Trophoblast cell (in vitro differentiated cells and primary cell): ENCODE measurements around the gene ATP5F1C.
A peak's percentile ranks its signal among the peaks of the same experiment; 100 is the strongest.

ENCODE experiments used
- DNase-seq, 2 donors: peaks; one replicate each; pipeline ENCODE4 v3.0.0-alpha.2; 2016
- H2AFZ ChIP-seq: 2 replicates; pipeline ENCODE4 v1.6.1; 2013; ENCODE audit warnings: low read length, moderate library complexity, mild to moderate bottlenecking; ENCODE audit not compliant: insufficient read depth, poor library complexity
- H2AK5ac ChIP-seq: 2 replicates; pipeline ENCODE4 v1.6.1; 2013; ENCODE audit warnings: mild to moderate bottlenecking, low read length
- H2BK120ac ChIP-seq: 2 replicates; pipeline ENCODE4 v1.6.1; 2013; ENCODE audit warnings: low read length, mild to moderate bottlenecking, moderate library complexity; ENCODE audit not compliant: insufficient read depth, poor library complexity
- H2BK12ac ChIP-seq: 2 replicates; pipeline ENCODE4 v1.6.1; 2013; ENCODE audit warnings: mild to moderate bottlenecking, low read length, moderate library complexity
- H2BK5ac ChIP-seq: 2 replicates; pipeline ENCODE4 v1.6.1; 2013; ENCODE audit warnings: low read length, low read depth, moderate library complexity, mild to moderate bottlenecking; ENCODE audit not compliant: poor library complexity
- H3K14ac ChIP-seq: 2 replicates; pipeline ENCODE4 v1.6.1; 2013; ENCODE audit warnings: mild to moderate bottlenecking, low read length
- H3K18ac ChIP-seq: 2 replicates; pipeline ENCODE4 v1.6.1; 2013; ENCODE audit warnings: mild to moderate bottlenecking, low read length
- H3K23ac ChIP-seq: 2 replicates; pipeline ENCODE4 v1.6.1; 2013; ENCODE audit warnings: low read length
- H3K27ac ChIP-seq: 2 replicates; pipeline ENCODE4 v1.5.1; 2013; ENCODE audit warnings: low read depth, mild to moderate bottlenecking, inconsistent platforms, low read length, moderate library complexity
- H3K27me3 ChIP-seq: 2 replicates; pipeline ENCODE4 v1.6.1; 2013; ENCODE audit warnings: inconsistent platforms, mild to moderate bottlenecking, low read length, moderate library complexity; ENCODE audit not compliant: insufficient read depth
- H3K36me3 ChIP-seq, 2 experiments: 1 replicate in 1 of 2; 2 replicates in 1 of 2; pipeline ENCODE4 v1.6.1; 2013; ENCODE audit warnings: low read length in 2 of 2, mild to moderate bottlenecking in 2 of 2, moderate library complexity in 1 of 2; ENCODE audit not compliant: insufficient read depth in 2 of 2, control insufficient read depth in 1 of 2
- H3K4ac ChIP-seq: 2 replicates; pipeline ENCODE4 v1.6.1; 2013; ENCODE audit warnings: low read depth, mild to moderate bottlenecking, low read length, moderate library complexity
- H3K4me1 ChIP-seq, 2 experiments: 1 replicate in 1 of 2; 2 replicates in 1 of 2; pipeline ENCODE4 v1.6.1; 2013; ENCODE audit warnings: low read length in 2 of 2, mild to moderate bottlenecking in 2 of 2, moderate library complexity in 1 of 2; ENCODE audit not compliant: insufficient read depth in 2 of 2, control insufficient read depth in 1 of 2
- H3K4me2 ChIP-seq: 2 replicates; pipeline ENCODE4 v1.6.1; 2013; ENCODE audit warnings: inconsistent platforms, mild to moderate bottlenecking, low read length, moderate library complexity
- H3K4me3 ChIP-seq: 2 replicates; pipeline ENCODE4 v1.5.1; 2013; ENCODE audit warnings: mild to moderate bottlenecking, low read depth, low read length, inconsistent platforms
- H3K79me1 ChIP-seq: one replicate; pipeline ENCODE4 v1.6.1; 2013; ENCODE audit warnings: low read length
- H3K79me2 ChIP-seq: 2 replicates; pipeline ENCODE4 v1.6.1; 2013; ENCODE audit warnings: low read length, mild to moderate bottlenecking; ENCODE audit not compliant: control insufficient read depth, insufficient read depth, poor library complexity
- H3K9ac ChIP-seq: 2 replicates; pipeline ENCODE4 v1.6.1; 2013; ENCODE audit warnings: mild to moderate bottlenecking, low read length
- H3K9me3 ChIP-seq: 2 replicates; pipeline ENCODE4 v1.6.1; 2013; ENCODE audit warnings: low read depth, mild to moderate bottlenecking, control low read depth, inconsistent platforms, low read length; ENCODE audit not compliant: insufficient read depth
- H4K12ac ChIP-seq: 2 replicates; pipeline ENCODE4 v1.6.1; 2013; ENCODE audit warnings: low read depth, mild to moderate bottlenecking, low read length, moderate library complexity
- H4K8ac ChIP-seq: 2 replicates; pipeline ENCODE4 v1.6.1; 2013; ENCODE audit warnings: low read depth, mild to moderate bottlenecking, low read length, moderate library complexity
- H4K91ac ChIP-seq: one replicate; pipeline ENCODE4 v1.6.1; 2013; ENCODE audit warnings: low read depth, mild to moderate bottlenecking, low read length, moderate library complexity
- WGBS: extraction: QIAGEN DNeasy Blood & Tissue Kit; methylation state at CpG from one replicate; pipeline ENCODE4 v1.1.7; 2013; ENCODE audit warnings: missing lambda C conversion rate; ENCODE audit not compliant: insufficient read length, insufficient coverage; ENCODE audit errors: extremely low coverage; 5-methylcytosine and 5-hydroxymethylcytosine counted together

ATP5F1C gene

DNA sequence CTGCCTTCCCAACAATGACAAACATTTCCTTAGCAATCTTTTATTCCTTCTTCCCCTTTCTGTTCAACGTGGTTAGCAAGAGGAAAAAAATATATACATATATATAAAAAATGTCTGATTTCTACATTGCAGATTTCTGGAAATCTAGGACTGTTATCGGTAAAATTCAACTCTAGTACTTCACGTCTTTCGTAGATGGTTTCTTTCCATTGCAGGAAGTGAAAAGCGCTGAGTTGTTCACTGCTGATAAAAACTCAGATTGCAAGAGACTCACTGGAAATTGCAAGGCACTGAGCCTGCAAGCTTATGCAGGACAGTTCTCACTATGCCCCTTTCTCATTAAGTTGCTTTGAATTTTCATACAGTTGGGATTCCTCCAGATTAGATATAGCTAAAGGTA, 24.0 kb upstream of the ATP5F1C start:
- H4K12ac ChIP-seq: no peak overlapping the region
- H2BK120ac ChIP-seq: no peak overlapping the region
- H3K27ac ChIP-seq: no peak overlapping the region
- H3K9me3 ChIP-seq: no peaks in the 10 kb centered on the region
- H2BK5ac ChIP-seq: no peak overlapping the region
- peak; percentile 12 to 55 for DNase-seq
- no peaks in the 10 kb centered on the region for H3K4me1 ChIP-seq
- no peak overlapping the region for H3K14ac ChIP-seq
- peaks cover 26 to 28% of the 10 kb centered on the region in 2 experiments for H3K36me3 ChIP-seq
- no peak overlapping the region for H4K8ac ChIP-seq
- no peaks in the 10 kb centered on the region for H3K79me2 ChIP-seq
- no peak overlapping the region for H3K18ac ChIP-seq
- no peak overlapping the region for H2BK12ac ChIP-seq
- H3K79me1 ChIP-seq: no peaks in the 10 kb centered on the region
- H3K4ac ChIP-seq: no peak overlapping the region
- H2AFZ ChIP-seq: no peak overlapping the region
- H3K23ac ChIP-seq: no peak overlapping the region
- H3K9ac ChIP-seq: no peak overlapping the region
- no peak overlapping the region for H3K4me3 ChIP-seq
- no peak overlapping the region for H2AK5ac ChIP-seq
- no peak overlapping the region for H3K4me2 ChIP-seq
- H4K91ac ChIP-seq: no peak overlapping the region
- no peaks in the 10 kb centered on the region for H3K27me3 ChIP-seq
- WGBS: no CpG with 5 or more reads among the region's 5 CpGs

DNA sequence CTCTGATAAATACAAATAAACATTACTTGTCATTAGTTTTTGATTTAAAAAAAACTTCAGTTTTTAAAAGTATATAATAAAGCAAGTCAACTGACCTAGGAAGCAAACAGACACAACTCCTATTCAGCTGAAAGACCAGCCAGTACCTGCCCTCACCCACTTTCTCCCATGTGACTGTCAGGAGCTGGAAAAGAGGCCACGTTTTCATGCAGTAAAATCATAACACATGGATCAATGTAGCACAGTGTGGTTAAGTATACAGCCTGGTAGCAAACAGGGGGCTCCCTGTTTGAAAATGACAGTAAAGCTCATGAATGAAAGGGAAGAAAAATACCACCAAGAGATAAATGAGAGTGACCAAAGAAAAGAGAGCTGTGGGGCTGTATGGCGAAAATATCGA, 21.7 kb upstream of the ATP5F1C start:
- Histone ChIP-seq H3K79me1 (no peaks in the 10 kb centered on the region), H3K36me3 (peaks cover 31 to 33% of the 10 kb centered on the region in 2 experiments), H2AFZ (no peak overlapping the region), H3K4me1 (no peaks in the 10 kb centered on the region), H3K9ac (no peak overlapping the region), H3K27me3 (no peaks in the 10 kb centered on the region), H3K27ac (no peak overlapping the region), H3K14ac (no peak overlapping the region), H3K18ac (no peak overlapping the region), H3K4ac (no peak overlapping the region), H2AK5ac (no peak overlapping the region), H3K4me3 (no peak overlapping the region), H3K4me2 (no peak overlapping the region), H2BK12ac (no peak overlapping the region), H4K91ac (no peak overlapping the region), H3K79me2 (no peaks in the 10 kb centered on the region), H4K8ac (no peak overlapping the region), H4K12ac (no peak overlapping the region), H3K9me3 (no peaks in the 10 kb centered on the region), H3K23ac (no peak overlapping the region), H2BK120ac (no peak overlapping the region), H2BK5ac (no peak overlapping the region)
- no peak for DNase-seq
- WGBS: no CpG with 5 or more reads among the region's 3 CpGs

- no peak overlapping the region for H2AK5ac ChIP-seq
- no peak overlapping the region for H2AFZ ChIP-seq
- H3K36me3 ChIP-seq: peaks cover 31% of the 10 kb centered on the region in 2 experiments
- no peak for DNase-seq
- H3K4me1 ChIP-seq: no peaks in the 10 kb centered on the region
- no peak overlapping the region for H3K4ac ChIP-seq
- no peak overlapping the region for H4K91ac ChIP-seq
- no peak overlapping the region for H3K23ac ChIP-seq
- H3K79me2 ChIP-seq: no peaks in the 10 kb centered on the region
- no peak overlapping the region for H2BK5ac ChIP-seq
- H3K4me3 ChIP-seq: no peak overlapping the region
- H3K9ac ChIP-seq: no peak overlapping the region
- no CpG with 5 or more reads among the region's 10 CpGs for WGBS
- H3K9me3 ChIP-seq: no peaks in the 10 kb centered on the region
- H4K12ac ChIP-seq: no peak overlapping the region
- no peaks in the 10 kb centered on the region for H3K27me3 ChIP-seq
- no peaks in the 10 kb centered on the region for H3K79me1 ChIP-seq
- H3K18ac ChIP-seq: no peak overlapping the region
- no peak overlapping the region for H4K8ac ChIP-seq
- H3K27ac ChIP-seq: no peak overlapping the region
- H3K4me2 ChIP-seq: no peak overlapping the region
- no peak overlapping the region for H3K14ac ChIP-seq
- no peak overlapping the region for H2BK12ac ChIP-seq
- H2BK120ac ChIP-seq: no peak overlapping the region
These were observed 20.8 kb upstream of the ATP5F1C start for GRCh38 chr10:7767209-7767608.

DNA sequence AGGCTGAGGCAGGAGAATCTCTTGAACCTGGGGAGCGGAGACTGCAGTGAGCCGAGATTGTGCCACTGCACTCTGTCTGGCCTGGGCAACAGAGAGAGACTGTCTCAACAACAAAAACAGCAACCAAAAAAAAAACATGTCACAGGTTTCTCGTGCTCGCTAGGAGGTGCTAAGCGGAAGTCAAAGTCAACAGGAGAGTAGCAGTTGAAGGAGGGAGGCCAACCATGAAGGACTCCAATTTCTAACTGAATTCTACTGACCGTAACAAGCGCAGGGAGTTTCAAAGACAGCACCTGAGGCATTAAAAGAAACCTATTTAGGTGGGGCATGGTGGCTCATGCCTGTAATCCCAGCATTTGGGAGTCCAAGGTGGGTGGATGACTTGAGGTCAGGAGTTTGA, 19.6 kb upstream of the ATP5F1C start:
- no peaks in the 10 kb centered on the region for H3K79me2 ChIP-seq
- no peaks in the 10 kb centered on the region for H3K27me3 ChIP-seq
- no peak overlapping the region for H4K91ac ChIP-seq
- no peaks in the 10 kb centered on the region for H3K4me1 ChIP-seq
- no peak overlapping the region for H3K14ac ChIP-seq
- no peak overlapping the region for H4K12ac ChIP-seq
- no peak overlapping the region for H2AFZ ChIP-seq
- no peak overlapping the region for H2BK120ac ChIP-seq
- no peak overlapping the region for H3K4me2 ChIP-seq
- no peak overlapping the region for H2BK5ac ChIP-seq
- H2BK12ac ChIP-seq: no peak overlapping the region
- no peak overlapping the region for H3K4ac ChIP-seq
- H3K27ac ChIP-seq: no peak overlapping the region
- no peak for DNase-seq
- H3K9me3 ChIP-seq: no peaks in the 10 kb centered on the region
- no peak overlapping the region for H3K23ac ChIP-seq
- H2AK5ac ChIP-seq: no peak overlapping the region
- no peak overlapping the region for H3K4me3 ChIP-seq
- H3K79me1 ChIP-seq: no peaks in the 10 kb centered on the region
- H3K18ac ChIP-seq: no peak overlapping the region
- no peak overlapping the region for H4K8ac ChIP-seq
- H3K36me3 ChIP-seq: peaks cover 30 to 31% of the 10 kb centered on the region in 2 experiments
- no CpG with 5 or more reads among the region's 7 CpGs for WGBS
- no peak overlapping the region for H3K9ac ChIP-seq
